ENCODE data around the gene FLCN. TPM values are rescaled to one million over a fixed set of nuclear protein-coding genes. Genes with fewer than 3 reads are reported as not detected.

FLCN gene
- total RNA-seq, 4 donors from 2014 or later: 40.8 to 75.7 (median 56.0) TPM

DNA sequence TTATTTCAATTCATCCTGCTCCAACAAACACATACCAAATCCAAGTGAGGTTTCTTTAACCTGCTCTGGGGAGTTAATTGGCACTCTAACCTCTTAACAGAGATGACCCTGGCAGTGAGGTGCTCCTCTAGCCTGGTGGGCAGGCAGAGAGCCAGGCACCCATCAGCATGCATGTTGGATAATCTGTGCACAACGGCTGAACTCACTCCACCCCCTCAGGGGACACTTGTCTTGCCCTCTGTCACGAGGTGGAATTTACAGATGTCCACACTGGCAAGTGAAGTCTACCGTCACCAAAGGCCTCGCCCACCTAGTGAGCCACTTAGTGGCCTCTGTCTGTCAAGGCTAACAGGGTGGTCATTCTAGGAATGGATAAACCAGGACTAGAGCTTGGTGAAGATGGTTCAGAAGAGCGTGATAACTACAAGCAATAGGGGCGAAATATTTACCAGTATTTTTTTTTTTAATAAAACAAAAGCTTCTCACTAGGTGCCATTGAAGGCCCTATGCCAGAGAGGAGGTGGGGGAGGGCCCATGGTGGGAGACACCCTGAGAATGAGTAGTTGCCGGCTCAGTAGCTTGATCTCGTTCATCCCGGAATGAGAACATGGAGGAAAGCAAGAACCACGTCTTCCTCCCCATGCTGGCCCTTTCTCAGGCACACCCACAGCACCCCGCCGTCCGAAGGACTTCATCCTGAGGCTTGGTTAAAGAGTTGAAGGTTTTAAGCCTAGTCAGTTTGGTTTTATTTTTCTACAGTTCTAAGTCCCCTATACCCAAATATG lies 56.0 kb downstream of the FLCN start:
- TF ChIP-seq, protein P1, sequence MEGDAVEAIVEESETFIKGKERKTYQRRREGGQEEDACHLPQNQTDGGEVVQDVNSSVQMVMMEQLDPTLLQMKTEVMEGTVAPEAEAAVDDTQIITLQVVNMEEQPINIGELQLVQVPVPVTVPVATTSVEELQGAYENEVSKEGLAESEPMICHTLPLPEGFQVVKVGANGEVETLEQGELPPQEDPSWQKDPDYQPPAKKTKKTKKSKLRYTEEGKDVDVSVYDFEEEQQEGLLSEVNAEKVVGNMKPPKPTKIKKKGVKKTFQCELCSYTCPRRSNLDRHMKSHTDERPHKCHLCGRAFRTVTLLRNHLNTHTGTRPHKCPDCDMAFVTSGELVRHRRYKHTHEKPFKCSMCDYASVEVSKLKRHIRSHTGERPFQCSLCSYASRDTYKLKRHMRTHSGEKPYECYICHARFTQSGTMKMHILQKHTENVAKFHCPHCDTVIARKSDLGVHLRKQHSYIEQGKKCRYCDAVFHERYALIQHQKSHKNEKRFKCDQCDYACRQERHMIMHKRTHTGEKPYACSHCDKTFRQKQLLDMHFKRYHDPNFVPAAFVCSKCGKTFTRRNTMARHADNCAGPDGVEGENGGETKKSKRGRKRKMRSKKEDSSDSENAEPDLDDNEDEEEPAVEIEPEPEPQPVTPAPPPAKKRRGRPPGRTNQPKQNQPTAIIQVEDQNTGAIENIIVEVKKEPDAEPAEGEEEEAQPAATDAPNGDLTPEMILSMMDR (IDR thresholded peaks at IDR 0.05): no peak
- ATAC-seq (ENCODE audit: low FRiP score) (no peak), DNase-seq (ENCODE audit: low spot score) (no peak)

DNA sequence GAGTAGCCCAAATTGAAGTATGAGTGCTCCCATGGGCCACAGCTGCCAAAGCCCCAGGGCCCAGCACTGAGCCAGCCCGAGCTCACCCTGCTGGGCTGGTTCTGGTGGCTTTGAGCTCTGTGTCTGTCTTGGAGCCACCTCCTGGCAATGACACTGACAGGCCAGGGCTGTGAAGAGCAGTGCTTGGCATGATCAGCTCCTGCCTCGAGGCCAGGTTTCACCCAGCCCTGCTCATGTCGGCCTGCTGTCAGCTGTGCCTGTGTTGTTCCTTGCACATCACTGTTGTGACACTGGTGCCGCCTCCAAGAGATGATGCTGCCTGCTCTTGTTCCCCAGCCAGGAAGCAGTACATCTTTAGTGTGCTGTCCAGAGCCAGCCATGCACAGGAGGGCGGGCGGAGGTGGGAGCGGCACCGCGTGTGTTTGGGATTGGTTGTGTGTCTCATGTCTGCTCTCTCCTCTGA lies 56.8 kb downstream of the FLCN start:
- TF ChIP-seq, protein P1 (IDR thresholded peaks at IDR 0.05): no peak
- DNase-seq (ENCODE audit: low spot score) (no peak), ATAC-seq (ENCODE audit: low FRiP score) (no peak)

DNA sequence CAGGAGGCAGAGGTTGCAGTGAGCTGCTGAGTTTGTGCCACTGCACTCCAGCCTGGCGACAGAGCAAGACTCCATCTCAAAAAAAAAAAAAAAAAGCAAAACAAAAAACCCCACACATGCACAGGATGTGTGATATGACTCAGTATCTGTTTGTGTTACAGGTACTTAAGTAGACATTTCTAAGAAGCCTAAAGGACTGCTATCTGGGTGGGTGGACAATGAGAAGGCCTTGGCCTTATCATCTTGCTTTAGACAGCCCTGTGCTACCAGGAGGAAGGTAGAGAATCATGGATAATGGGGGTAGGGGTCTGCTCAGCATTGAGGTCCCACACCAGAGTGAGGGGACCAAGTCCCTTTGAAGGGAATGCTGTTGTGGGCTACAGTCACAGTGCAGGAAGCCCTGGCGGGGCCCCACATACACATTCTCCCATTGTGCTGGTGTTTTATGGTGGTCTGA lies 57.6 kb downstream of the FLCN start:
- no peak for ATAC-seq (ENCODE audit: low FRiP score)
- TF ChIP-seq, protein P1 (IDR thresholded peaks at IDR 0.05): no peak
- no peak for DNase-seq (ENCODE audit: low spot score)

DNA sequence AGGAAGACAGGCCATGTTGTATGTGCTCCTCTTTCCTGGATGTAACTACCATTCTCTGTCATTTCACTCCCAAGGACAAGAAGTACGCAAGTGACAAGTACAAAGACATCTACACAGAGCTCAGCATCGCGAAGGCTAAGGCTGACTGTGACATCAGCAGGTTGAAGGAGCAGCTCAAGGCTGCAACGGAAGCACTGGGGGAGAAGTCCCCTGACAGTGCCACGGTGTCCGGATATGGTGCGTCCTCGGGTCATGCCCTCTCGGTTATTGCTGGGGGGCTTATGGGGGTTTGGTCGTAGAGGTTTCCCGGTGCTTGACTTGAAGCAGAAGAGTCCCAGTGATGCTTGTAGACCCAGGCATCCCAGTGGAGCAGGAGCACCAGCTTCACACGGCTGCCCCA lies 59.8 kb downstream of the FLCN start:
- ATAC-seq (ENCODE audit: low FRiP score) (no peak), DNase-seq (ENCODE audit: low spot score) (no peak)
- TF ChIP-seq, protein P1 (IDR thresholded peaks at IDR 0.05): no peak

DNA sequence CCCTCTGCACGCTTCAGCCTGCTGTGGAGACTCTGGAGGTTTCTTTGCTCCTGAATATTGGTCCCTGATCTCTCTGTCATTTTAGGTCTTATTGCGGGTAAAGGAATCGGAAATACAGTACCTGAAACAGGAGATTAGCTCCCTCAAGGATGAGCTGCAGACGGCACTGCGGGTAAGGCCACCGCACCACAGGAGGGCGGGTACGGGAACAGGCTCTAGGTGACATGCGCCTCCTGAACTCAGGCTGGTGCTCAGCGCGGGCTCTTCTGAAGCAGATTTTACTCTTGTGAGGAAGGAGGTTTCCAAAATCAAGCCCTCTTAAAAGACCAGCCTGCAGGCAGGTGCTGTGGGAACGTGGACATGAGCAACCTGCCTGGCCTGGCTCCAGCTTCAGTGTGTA lies 60.6 kb downstream of the FLCN start:
- no peak for DNase-seq (ENCODE audit: low spot score)

DNA sequence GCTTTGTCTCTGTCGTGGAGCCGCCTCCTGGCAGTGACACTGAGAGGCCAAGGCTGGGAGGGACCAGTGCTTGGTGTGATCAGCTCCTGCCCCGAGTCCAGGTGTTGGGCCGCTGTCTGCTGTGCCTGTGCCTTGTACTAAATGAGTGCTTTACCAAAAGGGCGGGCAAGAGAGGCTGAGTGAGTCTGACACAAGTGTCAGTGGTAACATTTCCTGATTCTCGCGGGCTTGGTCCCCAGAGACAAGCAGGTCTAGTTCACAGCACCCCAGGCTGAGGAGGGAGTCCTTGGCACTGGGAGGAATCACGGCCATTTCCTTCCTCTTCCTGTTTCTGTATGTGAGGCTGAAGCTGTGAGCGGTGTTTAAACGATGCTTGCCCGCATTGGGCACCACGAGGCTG lies 61.1 kb downstream of the FLCN start:
- TF ChIP-seq, protein P1 (IDR thresholded peaks at IDR 0.05): no peak
- no peak for DNase-seq (ENCODE audit: low spot score)
- ATAC-seq (ENCODE audit: low FRiP score): no peak

More for the DNA sequence above, 60.6 kb downstream of the FLCN start:
- no peak for ATAC-seq (ENCODE audit: low FRiP score)
- TF ChIP-seq, protein P1 (IDR thresholded peaks at IDR 0.05): no peak

DNA sequence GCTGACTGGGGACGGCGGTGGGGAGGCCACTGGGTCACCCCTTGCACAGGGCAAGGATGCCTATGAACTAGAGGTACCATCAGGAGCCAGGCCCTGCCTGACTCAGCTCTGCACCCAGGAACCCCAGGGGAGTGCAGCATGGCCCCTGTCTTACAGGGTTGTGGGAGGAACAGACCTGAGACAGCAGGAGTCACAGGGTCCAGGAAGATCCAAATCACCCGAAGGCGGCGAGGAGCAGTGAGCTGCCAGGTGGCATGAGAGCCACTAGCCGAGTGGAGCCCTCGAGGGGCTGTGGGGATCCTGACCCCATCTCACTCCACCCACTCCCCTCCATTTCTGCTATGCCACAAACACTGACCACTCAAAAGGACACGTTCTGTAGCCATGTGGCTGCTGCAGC lies 61.6 kb downstream of the FLCN start:
- TF ChIP-seq, protein P1 (IDR thresholded peaks at IDR 0.05): no peak
- ATAC-seq (ENCODE audit: low FRiP score) (no peak), DNase-seq (ENCODE audit: low spot score) (no peak)
